HG03354 (cell line): Measurements from ENCODE around the gene MAGI3.

Experiments
- ATAC-seq: cut with Tn5 transposase; IDR thresholded peaks from one replicate; pipeline ENCODE4 v1.9.1; 2021; ENCODE audit warnings: mild to moderate bottlenecking; ENCODE audit not compliant: unreplicated experiment, poor library complexity, severe bottlenecking

MAGI3 gene

DNA sequence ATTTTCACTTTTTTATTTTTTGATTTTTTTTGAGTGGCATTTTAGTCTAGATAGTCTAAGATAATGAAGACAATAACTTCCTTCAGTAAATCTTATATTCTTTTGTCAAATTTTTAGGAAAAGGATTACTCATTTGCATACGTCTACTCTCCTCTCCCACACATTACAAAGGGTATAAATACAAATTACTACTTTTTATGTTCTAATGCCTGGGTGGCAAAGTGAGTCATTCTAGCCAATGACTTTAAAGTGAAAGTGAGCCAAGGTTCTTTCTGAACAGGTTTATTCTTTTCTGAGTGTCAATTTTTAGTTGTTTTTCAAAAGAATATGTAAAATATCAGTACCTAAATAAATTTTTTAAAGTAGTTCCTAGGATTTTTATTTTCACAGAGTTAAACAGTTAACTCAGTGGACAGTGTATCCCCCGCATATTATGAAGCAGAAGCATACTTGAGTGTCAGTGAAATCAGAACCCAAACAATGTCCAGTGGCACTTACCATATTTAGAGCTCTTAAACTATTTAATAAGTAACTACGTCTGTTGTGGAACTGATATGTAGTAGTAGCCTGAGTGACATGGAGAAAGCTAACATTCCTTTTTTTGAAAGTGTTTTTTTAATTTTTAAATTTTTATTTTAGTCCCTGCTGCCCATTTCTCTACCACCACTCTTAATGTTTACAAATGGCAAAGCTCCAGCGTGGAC lies 227.3 kb downstream of the MAGI3 start:
- no peak for ATAC-seq

DNA sequence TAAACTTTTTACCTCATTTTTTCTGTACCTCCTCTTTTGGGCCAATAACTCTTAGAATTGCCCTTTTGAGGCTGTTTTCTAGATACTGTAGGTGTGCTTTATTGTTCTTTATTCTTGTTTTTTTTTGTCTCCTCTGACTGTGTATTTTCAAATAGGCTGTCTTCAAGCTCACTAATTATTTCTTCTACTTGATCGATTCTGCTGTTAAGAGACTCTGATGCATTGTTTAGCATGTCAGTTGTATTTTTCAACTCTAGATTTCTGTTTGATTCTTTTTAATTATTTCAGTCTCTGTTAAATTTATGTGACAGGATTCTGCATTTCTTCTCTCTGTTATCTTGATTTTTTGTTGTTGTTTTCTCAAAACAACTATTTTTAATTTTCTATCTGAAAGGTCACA lies 238.7 kb downstream of the MAGI3 start:
- ATAC-seq: no peak

DNA sequence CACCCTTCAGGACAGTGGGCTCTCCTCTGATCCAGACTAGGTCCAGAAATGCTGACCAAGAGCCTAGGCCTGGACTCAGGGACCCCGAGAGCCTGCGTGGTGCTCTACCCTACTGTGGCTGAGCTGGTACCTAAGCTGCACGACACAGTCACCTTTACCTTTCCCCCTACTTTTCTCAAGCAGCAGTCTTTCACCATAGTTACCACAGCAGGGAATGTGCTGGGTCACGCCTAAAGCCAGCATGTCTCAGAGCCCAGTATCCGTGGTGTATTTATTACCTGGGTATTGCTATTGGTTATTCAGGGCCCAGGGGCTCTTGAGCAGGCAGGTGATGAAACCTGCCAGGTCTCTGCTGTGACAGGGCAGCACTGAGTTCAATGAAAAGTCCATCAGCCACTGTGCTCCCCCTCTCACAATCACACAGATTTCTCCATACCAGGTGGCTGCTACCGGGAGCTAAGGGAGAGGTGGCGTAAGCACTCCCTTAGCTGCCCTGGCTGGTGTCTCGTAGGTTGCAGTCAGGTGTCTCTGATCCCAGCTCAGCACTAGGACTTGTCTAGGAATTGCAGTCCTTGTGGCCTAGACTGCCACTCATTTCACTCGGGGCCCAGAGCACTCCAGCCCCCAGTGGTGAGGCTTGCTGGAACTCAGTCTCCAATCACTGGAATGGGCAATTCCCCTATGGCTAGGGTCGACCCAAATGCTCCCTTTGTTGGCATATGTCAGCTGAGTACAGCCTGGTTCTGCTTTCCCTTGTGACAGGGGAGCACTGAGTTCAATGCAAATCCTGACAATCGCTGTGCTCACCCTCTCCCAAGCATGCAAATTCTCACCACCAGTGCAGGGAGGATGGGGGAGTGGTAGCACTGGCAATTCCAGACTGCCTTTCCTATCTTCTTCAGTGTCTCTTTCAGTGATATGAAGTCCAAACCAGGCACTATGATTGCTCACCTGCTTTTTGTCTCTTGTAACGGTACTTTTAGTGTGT lies 240.3 kb downstream of the MAGI3 start:
- no peak for ATAC-seq

GRCh38 chr1:113641396-113641795 lies 251.1 kb downstream of the MAGI3 start:
- no peak for ATAC-seq

DNA sequence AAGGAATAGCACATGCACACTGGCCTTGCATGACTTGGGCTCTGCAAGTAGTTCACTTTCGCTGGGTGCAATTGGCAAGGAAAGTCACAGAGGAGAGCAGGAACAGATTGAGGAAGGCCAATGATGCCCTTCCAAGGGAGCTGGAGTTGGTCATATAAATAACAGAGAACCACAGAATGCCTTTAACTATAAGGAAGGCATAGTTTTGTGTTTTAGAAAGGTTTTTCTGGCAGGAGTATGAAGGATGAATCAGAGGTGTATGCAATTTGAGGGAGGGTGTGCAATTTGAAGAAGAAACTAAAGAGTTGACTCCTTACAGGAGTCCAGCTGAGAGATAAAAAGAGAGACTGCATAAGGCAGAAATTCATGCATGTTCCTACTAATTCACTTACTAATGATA lies 256.8 kb downstream of the MAGI3 start:
- ATAC-seq: no peak

DNA sequence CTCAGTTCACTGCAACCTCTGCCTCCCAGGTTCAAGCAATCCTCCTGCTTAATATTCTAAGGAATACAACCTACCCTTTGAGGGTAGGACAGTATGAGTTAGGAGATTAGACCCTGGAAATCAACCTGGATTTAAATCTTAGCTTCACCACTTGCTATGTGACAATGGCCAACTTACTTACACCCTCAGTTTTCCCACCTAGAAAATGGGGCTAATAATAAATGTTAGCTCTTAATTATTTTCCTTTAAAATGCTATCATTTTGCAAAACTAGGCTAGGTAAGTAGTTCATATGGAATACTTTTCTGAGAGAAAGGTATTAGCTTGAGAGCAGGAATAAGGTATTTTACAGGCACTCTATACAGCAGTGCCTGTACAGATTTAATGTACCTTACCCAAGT lies 258.2 kb downstream of the MAGI3 start:
- no peak for ATAC-seq

GRCh38 chr1:113652771-113653170 lies 262.5 kb downstream of the MAGI3 start:
- no peak for ATAC-seq

DNA sequence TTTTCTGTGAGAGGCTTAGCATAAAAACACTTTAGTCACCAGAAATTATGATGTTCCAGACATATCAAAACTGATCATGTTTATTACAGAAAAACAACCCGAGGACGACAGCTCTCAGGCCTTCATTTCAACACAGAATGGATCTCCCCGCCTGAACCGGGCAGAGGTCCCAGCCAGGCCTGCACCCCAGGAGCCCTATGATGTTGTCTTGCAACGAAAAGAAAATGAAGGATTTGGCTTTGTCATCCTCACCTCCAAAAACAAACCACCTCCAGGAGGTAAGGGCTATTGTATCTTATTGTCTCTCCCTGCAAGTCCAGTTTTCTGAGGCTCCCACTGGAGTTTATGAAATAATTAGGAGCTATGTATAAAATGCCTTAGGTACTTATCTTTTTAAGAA lies 263.4 kb downstream of the MAGI3 start:
- ATAC-seq: no peak

- ATAC-seq: no peak
These were observed 264.6 kb downstream of the MAGI3 start for GRCh38 chr1:113654883-113655282.

DNA sequence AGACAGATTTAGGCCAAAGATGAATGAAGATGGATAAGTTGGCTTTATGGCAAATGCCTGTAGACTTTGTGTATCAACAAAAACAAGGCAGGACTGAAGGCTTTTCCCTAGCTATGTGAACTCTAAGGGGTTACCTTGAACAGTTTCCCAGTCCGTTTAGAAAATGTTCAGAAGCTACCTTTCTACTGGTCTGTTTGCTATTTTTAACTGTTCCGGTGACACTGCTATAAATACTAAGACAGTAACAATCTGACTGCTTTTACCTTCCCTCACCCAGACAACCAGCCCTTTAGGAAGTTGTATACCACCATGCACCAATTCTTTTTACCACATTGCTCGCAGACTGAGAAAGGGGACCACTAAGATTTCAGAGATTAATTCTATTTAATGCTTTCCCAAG lies 266.8 kb downstream of the MAGI3 start:
- no peak for ATAC-seq

GRCh38 chr1:113657556-113658063 lies 267.3 kb downstream of the MAGI3 start:
- no peak for ATAC-seq

- no peak for ATAC-seq
These were observed 268.7 kb downstream of the MAGI3 start for GRCh38 chr1:113659035-113659434.

- no peak for ATAC-seq
These were observed 269.2 kb downstream of the MAGI3 start for GRCh38 chr1:113659556-113659955.

GRCh38 chr1:113660088-113660487 lies 269.8 kb downstream of the MAGI3 start:
- ATAC-seq: no peak

- no peak for ATAC-seq
These were observed 271.8 kb downstream of the MAGI3 start for GRCh38 chr1:113662101-113662500.

- ATAC-seq: no peak
These were observed 273.0 kb downstream of the MAGI3 start for GRCh38 chr1:113663165-113663951.

DNA sequence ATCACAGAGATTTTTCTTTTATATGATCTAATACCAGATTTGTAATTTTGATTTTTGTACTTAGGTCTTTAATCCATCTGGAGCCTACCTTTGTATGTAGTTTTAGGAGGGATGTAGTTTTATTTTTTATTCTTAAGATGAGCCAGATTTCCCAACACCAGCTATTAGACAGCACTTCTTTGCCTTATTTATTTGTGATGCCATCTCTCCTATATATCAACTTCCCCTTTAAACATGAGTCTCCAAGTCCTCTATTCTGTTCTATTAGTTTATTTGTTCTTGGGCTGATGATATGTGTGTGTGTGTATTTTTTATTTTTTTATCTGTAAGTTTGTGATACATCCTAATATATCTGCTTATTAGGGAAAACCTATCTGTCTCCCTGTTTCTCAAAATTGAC lies 274.8 kb downstream of the MAGI3 start:
- no peak for ATAC-seq

GRCh38 chr1:113666126-113666525 lies 275.8 kb downstream of the MAGI3 start:
- no peak for ATAC-seq

- no peak for ATAC-seq
These were observed 279.7 kb downstream of the MAGI3 start for GRCh38 chr1:113669988-113670387.

- ATAC-seq: no peak
These were observed 280.3 kb downstream of the MAGI3 start for GRCh38 chr1:113670650-113671049.
